Measurements from ENCODE around the gene PLEKHJ1.
A peak's percentile ranks its signal among the peaks of the same experiment; 100 is the strongest.

Gene PLEKHJ1

DNA sequence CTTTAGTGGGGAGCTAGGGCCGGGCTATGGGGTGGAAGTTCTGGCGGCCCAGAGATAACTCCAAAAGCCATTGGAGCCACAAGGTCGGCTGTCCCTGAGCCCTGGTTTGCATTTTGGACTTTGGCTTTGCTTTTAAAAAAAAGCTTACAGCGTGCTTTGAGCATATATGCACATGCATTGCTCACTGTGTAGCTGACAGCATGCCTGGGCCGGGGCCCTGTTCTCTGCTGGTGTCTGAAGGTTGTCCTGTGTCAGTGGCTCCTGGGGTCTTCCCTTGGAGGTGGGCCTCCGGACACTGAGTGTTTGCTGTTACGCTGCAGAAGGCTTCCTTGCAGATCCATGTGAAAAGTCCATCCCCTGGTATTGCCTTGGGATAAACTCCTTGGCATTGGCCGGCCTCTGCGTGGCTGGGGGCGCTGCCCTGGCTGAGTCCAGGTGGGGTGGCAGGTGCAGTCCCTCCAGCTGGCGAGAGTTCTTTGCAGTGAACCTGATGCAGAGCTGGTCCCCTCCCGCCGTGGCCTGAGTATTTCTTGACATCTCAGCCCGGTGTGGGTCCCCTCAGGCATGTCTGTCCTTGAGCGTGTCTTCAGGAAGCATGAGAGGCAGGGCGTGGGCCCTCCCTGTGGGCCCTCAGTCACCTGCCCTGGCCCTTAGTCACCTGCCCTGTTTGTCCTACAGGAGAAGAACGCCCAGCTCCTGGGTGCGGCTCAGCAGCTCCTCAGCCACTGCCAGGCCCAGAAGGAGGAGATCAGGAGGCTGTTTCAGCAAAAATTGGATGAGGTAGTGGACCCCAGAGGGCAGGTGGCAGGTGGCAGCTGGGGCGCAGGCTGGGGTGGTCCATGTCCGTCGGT, 23.0 kb downstream of the PLEKHJ1 start:
- TF ChIP-seq Cebpa-rat (IDR thresholded peaks at IDR 0.05), result no peak
- Histone ChIP-seq H3K4me3 (no peak overlapping the region), H3K27ac (peak overlapping the region in 2 of 11 experiments; percentile 15 to 36; a peak in 2 of 22 replicates), H4K20me1 (peaks cover 93 to 100% (median 100%) of the 10 kb centered on the region in 11 experiments), H3K27me3 (peaks cover 0 to 5% (median 0%) of the 10 kb centered on the region in 11 experiments; a peak in 1 of 22 replicates), H3K4me1 (peaks cover 43 to 94% (median 78%) of the 10 kb centered on the region in 10 experiments), H3K4me2 (peak overlapping the region; percentile 7 to 87 (median 74); a peak in 19 of 22 replicates), H3K36me3 (peaks cover 85 to 94% (median 90%) of the 10 kb centered on the region in 11 experiments), H3K9me3 (replicated peaks in 1 of 11) (no peaks in the 10 kb centered on the region), H3K9ac (peak overlapping the region in 5 of 11 experiments; percentile 4 to 41 (median 30); a peak in 8 of 22 replicates)

DNA sequence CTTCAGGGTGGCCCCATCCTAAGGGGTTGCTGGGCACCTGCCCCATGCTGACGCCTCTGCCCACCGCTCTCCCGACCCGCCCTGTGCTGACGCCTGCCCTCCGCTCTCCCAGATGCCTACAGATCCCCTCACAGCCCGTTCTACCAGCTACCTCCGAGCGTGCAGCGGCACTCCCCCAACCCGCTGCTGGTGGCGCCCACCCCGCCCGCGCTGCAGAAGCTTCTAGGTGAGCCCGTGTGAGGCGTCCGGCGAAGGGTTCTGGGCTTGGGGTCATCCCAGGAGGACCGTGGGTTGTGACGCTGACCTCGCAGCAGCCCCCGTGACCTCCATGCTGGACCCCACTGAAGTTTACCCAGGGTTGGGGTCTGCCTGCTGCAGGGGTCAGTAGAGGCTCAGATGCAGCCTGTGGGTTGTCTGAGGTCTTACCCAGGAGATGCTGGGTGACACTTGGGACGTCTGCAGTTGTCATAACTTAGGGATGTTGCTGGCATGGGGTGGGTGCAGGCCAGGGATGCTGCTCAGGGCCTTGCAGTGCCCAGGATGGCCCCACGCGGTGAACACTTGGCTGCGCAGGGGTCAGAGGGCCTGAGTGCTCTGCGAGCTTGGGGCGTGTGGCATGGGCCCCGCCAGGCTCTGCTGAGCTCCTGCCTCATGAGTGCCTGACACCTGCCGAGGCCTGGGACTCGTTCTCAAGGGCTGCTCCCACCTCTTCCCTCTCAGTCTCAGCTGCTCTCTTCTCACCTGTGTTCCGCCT, 25.0 kb downstream of the PLEKHJ1 start:
- Histone ChIP-seq H3K9me3 (replicated peaks in 1 of 11) (no peaks in the 10 kb centered on the region), H3K9ac (0 out of 22 replicates have a peak overlapping the region, but pooled peaks of 2 of the 11 experiments have one; percentile 5 to 14), H3K27ac (no peak overlapping the region), H3K4me2 (0 out of 22 replicates have a peak overlapping the region, but pooled peaks of 1 of the 11 experiments have one; percentile 26), H3K4me1 (peaks cover 57 to 92% (median 85%) of the 10 kb centered on the region in 10 experiments), H3K4me3 (no peak overlapping the region), H3K36me3 (peaks cover 81 to 94% (median 88%) of the 10 kb centered on the region in 11 experiments), H3K27me3 (peaks cover 0 to 5% (median 0%) of the 10 kb centered on the region in 11 experiments; a peak in 1 of 22 replicates), H4K20me1 (peaks cover 95 to 100% (median 100%) of the 10 kb centered on the region in 11 experiments)
- no peak for TF ChIP-seq Cebpa-rat (IDR thresholded peaks at IDR 0.05)

DNA sequence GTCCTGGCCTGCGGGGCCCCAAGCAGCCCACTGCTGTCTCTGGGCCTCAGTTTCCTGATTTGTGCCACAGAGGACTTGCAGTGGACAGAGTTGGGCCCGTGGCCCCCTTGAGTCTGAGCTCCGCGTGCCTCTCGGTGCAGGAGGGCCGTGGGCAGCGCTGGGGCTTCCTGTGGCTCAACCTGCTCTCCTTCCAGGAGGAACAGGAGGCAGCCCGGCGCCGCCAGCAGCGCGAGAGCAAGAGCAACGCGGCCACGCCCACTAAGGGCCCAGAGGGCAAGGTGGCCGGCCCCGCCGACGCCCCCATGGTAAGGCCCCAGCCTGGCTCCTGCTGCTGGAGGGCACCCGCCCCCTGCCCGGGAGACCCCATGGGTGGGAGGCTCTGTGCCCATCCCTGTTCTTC, 25.9 kb downstream of the PLEKHJ1 start:
- peaks cover 47 to 83% (median 76%) of the 10 kb centered on the region in 10 experiments for H3K4me1 ChIP-seq
- peak overlapping the region in 3 of 11 experiments; percentile 18 to 41 (median 31); a peak in 3 of 22 replicates for H3K9ac ChIP-seq
- H3K27ac ChIP-seq, result peak overlapping the region in 1 of 11 experiments; percentile 44; a peak in 1 of 22 replicates
- H3K4me3 ChIP-seq, result no peak overlapping the region
- H3K4me2 ChIP-seq, result peak overlapping the region in 3 of 11 experiments; percentile 70 to 89 (median 83); a peak in 3 of 22 replicates
- peaks cover 83 to 94% (median 88%) of the 10 kb centered on the region in 11 experiments for H3K36me3 ChIP-seq
- no peak for TF ChIP-seq Cebpa-rat (IDR thresholded peaks at IDR 0.05)
- H3K27me3 ChIP-seq, result peaks cover 0 to 5% (median 0%) of the 10 kb centered on the region in 11 experiments; a peak in 1 of 22 replicates
- H3K9me3 ChIP-seq (replicated peaks in 1 of 11), result no peaks in the 10 kb centered on the region
- H4K20me1 ChIP-seq, result peaks cover 95 to 100% (median 100%) of the 10 kb centered on the region in 11 experiments

GRCh38 chr19:2209408-2209807, 26.7 kb downstream of the PLEKHJ1 start:
- peaks cover 93 to 100% (median 100%) of the 10 kb centered on the region in 11 experiments for H4K20me1 ChIP-seq
- H3K4me3 ChIP-seq, result no peak overlapping the region
- H3K27ac ChIP-seq, result peak overlapping the region in 1 of 11 experiments; percentile 44; a peak in 3 of 22 replicates
- H3K4me1 ChIP-seq, result peaks cover 39 to 75% (median 68%) of the 10 kb centered on the region in 10 experiments
- peaks cover 81 to 94% (median 87%) of the 10 kb centered on the region in 11 experiments for H3K36me3 ChIP-seq
- H3K9ac ChIP-seq, result peak overlapping the region in 4 of 11 experiments; percentile 18 to 61 (median 36); a peak in 7 of 22 replicates
- no peaks in the 10 kb centered on the region for H3K9me3 ChIP-seq (replicated peaks in 1 of 11)
- H3K4me2 ChIP-seq, result peak overlapping the region in 10 of 11 experiments; percentile 70 to 90 (median 85); a peak in 19 of 22 replicates
- TF ChIP-seq Cebpa-rat (IDR thresholded peaks at IDR 0.05), result no peak
- H3K27me3 ChIP-seq, result peaks cover 0 to 3% (median 0%) of the 10 kb centered on the region in 11 experiments; a peak in 1 of 22 replicates

DNA sequence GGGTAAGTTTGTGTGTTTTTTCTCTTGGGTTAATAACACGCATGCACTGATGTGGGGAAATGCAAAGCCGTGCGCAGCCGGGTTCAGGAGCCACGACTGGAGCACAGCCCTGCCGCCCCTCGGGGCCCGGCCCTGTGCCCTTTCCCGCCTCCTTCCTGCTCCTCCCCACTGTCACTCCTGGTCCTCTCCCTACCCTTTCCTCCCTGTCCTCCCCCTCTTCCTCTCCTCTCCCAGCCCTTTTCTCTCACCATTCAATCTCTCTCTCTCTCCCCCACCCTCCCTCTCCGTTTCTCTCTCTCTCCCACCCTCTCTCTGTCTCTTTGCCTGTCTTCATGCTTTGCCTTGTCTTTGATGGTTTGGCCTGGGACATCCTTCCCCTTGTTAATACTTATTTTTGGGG, 27.2 kb downstream of the PLEKHJ1 start:
- H3K9me3 ChIP-seq (replicated peaks in 1 of 11), result no peaks in the 10 kb centered on the region
- H3K36me3 ChIP-seq, result peaks cover 81 to 94% (median 87%) of the 10 kb centered on the region in 11 experiments
- H4K20me1 ChIP-seq, result peaks cover 93 to 100% (median 100%) of the 10 kb centered on the region in 11 experiments
- peak overlapping the region; percentile 70 to 90 (median 84) for H3K4me2 ChIP-seq
- peak overlapping the region in 6 of 11 experiments; percentile 17 to 61 (median 30); a peak in 8 of 22 replicates for H3K9ac ChIP-seq
- H3K4me1 ChIP-seq, result peaks cover 35 to 71% (median 64%) of the 10 kb centered on the region in 10 experiments
- no peak overlapping the region for H3K4me3 ChIP-seq
- TF ChIP-seq Cebpa-rat (IDR thresholded peaks at IDR 0.05), result no peak
- peak overlapping the region in 4 of 11 experiments; percentile 0 to 44 (median 24); a peak in 3 of 22 replicates for H3K27ac ChIP-seq
- no peaks in the 10 kb centered on the region for H3K27me3 ChIP-seq

DNA sequence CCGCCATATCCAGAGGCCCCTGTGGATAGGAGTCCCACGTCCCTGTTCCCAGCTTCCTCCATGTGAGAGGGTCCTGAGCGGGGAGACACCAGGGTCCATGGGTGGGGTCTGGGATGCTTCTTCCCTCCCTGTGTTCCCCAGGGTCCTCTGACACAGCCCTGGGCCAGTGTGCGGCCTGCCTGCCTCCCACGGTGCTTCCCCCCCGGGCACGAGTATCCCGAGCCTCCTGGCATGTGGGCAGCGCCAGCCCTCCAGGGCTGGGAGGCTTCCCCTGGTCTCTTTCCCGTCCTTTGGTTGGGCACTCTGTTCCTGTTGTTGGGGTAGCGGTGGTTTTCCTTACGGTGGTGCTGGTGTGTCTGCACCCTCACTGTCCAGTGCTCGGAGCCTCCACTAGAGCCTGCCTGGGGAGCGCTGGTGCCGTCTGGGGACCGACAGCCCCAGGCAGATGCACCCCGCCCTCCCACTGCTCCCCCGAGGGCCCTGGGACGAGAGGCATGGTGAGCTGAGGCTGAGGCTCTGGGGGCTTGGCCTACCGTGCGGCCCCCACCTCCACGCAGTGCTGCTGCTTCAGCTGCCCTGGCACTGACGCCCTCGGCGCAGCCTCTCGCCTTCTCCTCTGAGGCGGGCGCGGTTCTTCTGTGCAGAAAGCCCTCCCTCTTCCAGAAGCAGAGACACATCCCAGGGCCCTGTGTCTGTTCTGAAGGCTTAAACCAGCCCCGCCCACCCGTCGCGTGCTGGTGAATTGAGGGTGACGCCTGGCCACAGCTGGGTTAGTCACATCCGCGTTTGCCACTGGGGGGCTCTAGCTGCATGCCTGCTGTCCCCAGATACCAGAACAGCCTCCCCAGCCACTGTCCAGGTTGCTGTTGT, 27.9 kb downstream of the PLEKHJ1 start:
- Histone ChIP-seq H4K20me1 (peaks cover 93 to 100% (median 100%) of the 10 kb centered on the region in 11 experiments), H3K9me3 (replicated peaks in 1 of 11) (no peaks in the 10 kb centered on the region), H3K36me3 (peaks cover 81 to 94% (median 87%) of the 10 kb centered on the region in 11 experiments)

DNA sequence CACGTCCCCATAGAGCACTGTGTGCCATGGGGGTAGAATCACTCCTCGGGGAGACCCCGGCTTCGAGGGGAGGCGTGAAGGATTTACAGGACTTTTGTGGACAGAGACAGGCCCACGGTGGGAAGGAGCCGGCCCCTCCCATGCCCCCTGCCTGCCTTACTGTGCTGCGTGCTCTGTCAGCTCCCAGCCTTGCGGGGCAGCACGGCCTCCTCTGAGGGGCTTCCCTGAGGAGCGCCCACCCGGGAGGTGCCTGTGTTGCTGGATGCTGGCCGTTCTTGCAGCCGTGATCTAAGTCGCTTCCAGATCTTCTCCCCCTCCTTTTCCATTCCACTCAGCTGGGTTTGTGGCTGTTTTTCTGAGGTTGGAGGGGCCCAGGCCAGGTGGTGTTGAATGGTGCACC, 29.1 kb downstream of the PLEKHJ1 start:
- H3K9me3 ChIP-seq (replicated peaks in 1 of 11), result no peaks in the 10 kb centered on the region
- H3K4me1 ChIP-seq, result peaks cover 25 to 52% (median 45%) of the 10 kb centered on the region in 10 experiments
- peak overlapping the region in 9 of 11 experiments; percentile 15 to 61 (median 47); a peak in 13 of 22 replicates for H3K9ac ChIP-seq
- no peak overlapping the region; a peak in 2 of 20 replicates for H3K4me3 ChIP-seq
- H4K20me1 ChIP-seq, result peaks cover 96 to 100% (median 100%) of the 10 kb centered on the region in 11 experiments
- H3K36me3 ChIP-seq, result peaks cover 81 to 94% (median 87%) of the 10 kb centered on the region in 11 experiments
- H3K27ac ChIP-seq, result 0 out of 22 replicates have a peak overlapping the region, but pooled peaks of 1 of the 11 experiments have one; percentile 7
- no peaks in the 10 kb centered on the region for H3K27me3 ChIP-seq
- peak overlapping the region; percentile 70 to 90 (median 84) for H3K4me2 ChIP-seq
- TF ChIP-seq Cebpa-rat (IDR thresholded peaks at IDR 0.05), result no peak

More for the DNA sequence above, 27.9 kb downstream of the PLEKHJ1 start:
- peak overlapping the region in 6 of 11 experiments; percentile 3 to 46 (median 16); a peak in 8 of 22 replicates for H3K27ac ChIP-seq
- peak overlapping the region; percentile 15 to 61 (median 43); a peak in 17 of 22 replicates for H3K9ac ChIP-seq
- TF ChIP-seq Cebpa-rat (IDR thresholded peaks at IDR 0.05), result no peak
- no peaks in the 10 kb centered on the region for H3K27me3 ChIP-seq
- peaks cover 28 to 64% (median 56%) of the 10 kb centered on the region in 10 experiments for H3K4me1 ChIP-seq
- peak overlapping the region; percentile 70 to 90 (median 84) for H3K4me2 ChIP-seq
- H3K4me3 ChIP-seq, result peak overlapping the region in 3 of 10 experiments; percentile 15 to 21 (median 17); a peak in 5 of 20 replicates
